ENCODE data around the gene OPN1LW. TPM values are rescaled to one million over a fixed set of nuclear protein-coding genes. Genes with fewer than 3 reads are reported as not detected.
"Not testable (repeated sequence)": the region's sequence is repeated elsewhere in the genome, so short reads cannot be mapped to it uniquely, and the experiment has no call there.

The OPN1LW gene
- total RNA-seq, 2 donors from 2014 or later: not detected

DNA sequence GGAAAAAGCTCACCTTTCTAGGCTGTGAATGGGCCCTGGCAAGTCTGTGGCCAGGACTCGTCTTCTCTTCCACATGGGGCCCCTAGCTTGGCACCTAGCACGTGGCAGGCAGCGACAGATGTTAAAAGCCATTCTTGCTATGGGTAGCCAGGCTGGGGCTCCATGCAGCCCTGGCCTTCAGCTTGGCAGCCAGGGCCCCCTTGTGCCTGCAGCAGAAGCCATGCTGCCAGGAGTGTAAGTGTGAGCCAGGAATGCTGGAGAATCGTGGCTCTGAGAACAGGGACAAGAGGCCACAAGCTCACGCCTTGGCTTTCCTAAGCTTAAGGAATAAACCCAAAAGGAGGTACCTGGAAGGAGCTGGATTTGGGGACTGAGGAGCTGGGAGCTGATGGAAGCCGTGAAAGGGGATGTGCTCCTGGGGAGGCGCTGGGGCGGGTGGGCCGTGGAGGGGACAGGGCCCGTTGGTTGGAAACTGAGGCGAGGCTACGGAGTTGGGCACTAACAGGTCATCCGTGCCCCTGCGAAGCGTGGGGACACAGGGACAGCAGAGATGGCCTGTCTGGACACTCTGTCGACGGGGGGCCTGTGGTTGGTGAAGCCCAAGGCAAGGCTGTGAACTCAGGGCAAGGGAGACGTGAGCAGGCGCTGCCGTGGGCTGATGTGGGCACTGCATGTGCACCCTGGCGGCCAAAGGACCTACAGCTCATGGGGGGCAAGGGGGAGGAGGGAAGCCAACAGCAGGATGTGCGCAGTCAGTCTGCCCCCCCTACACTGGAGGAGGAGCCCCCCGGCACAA is 895 bp upstream of the OPN1LW start:
- no peak for ATAC-seq (replicated peaks)
- no peak overlapping the region for H3K4me3 Mint-ChIP-seq
- no peaks in the 10 kb centered on the region for H3K4me1 Mint-ChIP-seq
- H3K9me3 Mint-ChIP-seq: no peaks in the 10 kb centered on the region
- no peak overlapping the region for H3K27ac Mint-ChIP-seq
- H3K36me3 Mint-ChIP-seq (ENCODE audit: low read depth): no peaks in the 10 kb centered on the region
- no peaks in the 10 kb centered on the region for H3K27me3 Mint-ChIP-seq

DNA sequence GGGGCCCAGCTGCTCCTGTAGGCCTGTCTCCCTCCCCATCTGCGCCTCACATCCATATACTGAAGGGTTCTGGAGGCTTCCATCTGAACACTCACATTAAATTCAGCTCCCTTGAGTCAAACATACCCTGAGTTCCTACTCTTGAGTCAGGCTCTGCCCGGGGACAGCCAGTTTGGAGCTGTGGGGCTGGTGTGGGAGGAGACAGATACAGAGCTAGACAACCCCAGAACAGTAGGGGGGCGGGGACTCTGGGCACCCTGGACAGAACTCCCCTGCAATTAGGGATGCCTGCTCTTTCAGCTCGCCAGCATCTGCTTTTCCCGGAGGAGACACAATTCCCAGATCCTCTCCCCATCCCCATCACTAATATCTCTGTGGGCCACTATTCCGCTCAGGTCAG is 7.0 kb downstream of the OPN1LW start:
- not testable (repeated sequence) for H3K27me3 Mint-ChIP-seq; H3K27ac Mint-ChIP-seq; H3K9me3 Mint-ChIP-seq; H3K36me3 Mint-ChIP-seq (ENCODE audit: low read depth); H3K4me3 Mint-ChIP-seq; ATAC-seq (replicated peaks); H3K4me1 Mint-ChIP-seq

DNA sequence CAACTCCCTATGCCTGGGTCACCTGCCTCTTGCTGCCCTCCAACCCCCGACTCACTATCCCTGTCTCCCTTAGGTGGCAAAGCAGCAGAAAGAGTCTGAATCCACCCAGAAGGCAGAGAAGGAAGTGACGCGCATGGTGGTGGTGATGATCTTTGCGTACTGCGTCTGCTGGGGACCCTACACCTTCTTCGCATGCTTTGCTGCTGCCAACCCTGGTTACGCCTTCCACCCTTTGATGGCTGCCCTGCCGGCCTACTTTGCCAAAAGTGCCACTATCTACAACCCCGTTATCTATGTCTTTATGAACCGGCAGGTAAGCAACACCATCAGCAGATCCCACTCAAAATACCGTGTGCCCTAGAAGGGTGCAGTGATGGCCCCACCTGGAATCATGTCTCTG is 12.2 kb downstream of the OPN1LW start:
- H3K36me3 Mint-ChIP-seq (ENCODE audit: low read depth); H3K27ac Mint-ChIP-seq; H3K9me3 Mint-ChIP-seq; H3K27me3 Mint-ChIP-seq; ATAC-seq (replicated peaks); H3K4me1 Mint-ChIP-seq; H3K4me3 Mint-ChIP-seq: not testable (repeated sequence)

DNA sequence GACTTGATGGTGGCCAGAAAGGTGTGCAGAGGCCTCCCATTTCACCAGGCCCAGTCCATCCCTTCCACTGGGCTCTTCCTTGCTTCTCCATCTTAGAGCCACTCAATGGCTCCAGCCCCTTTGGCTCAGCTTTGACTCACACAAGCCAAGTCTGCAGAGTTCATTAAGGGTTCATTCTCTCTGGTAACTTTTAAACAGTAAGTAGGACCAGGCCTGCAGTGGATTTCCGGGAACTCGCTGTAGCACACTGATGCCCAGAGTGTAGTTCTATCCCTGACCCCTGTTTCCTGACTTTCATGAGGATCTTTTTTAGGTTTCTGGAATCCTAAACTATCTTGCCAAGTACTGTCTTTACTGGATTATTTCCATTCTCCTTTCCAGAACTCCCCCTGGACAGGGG is 13.2 kb downstream of the OPN1LW start:
- not testable (repeated sequence) for ATAC-seq (replicated peaks); H3K27me3 Mint-ChIP-seq; H3K4me1 Mint-ChIP-seq; H3K36me3 Mint-ChIP-seq (ENCODE audit: low read depth); H3K4me3 Mint-ChIP-seq; H3K27ac Mint-ChIP-seq; H3K9me3 Mint-ChIP-seq

DNA sequence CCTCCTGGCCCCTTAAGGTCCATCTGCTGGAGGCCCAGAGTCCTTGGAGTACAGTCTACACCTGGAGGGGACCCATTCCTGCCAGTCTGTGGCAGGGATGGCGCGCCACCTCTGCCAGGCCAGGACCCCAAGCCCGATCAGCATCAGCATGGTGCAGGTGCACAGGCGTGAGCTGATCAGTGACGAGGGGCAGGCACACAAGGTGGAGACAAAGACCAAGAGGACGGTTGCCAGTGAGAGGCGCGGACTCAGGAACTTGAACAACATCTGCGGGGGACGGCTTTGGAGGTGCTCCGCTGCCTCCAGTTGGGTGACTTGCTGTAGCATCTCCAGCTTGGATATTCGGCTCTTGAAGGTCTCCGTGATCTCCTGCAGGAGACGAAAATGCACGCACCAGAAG is 15.3 kb downstream of the OPN1LW start:
- H3K36me3 Mint-ChIP-seq (ENCODE audit: low read depth); ATAC-seq (replicated peaks); H3K9me3 Mint-ChIP-seq; H3K27ac Mint-ChIP-seq; H3K4me3 Mint-ChIP-seq; H3K27me3 Mint-ChIP-seq; H3K4me1 Mint-ChIP-seq: not testable (repeated sequence)

DNA sequence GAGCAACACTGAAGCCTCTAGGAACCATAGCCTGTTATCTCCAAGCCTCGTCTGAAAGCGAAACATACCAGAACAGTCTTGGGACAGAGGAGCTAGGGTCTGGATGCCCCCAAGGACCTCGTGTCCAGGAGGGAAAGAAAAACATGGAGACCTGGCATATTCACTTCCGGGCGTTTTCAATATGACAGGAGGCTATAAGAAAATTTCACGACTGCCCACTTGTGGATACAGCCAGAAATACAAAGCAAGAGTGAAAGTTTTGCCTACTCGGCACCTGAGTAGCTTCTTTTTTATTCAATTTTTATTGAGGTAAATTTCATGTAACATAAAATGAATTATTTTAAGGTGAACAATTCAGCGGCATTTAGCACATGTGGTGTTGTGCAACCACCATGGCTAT is 20.9 kb downstream of the OPN1LW start:
- H3K27ac Mint-ChIP-seq; H3K9me3 Mint-ChIP-seq; H3K36me3 Mint-ChIP-seq (ENCODE audit: low read depth); ATAC-seq (replicated peaks); H3K4me1 Mint-ChIP-seq; H3K27me3 Mint-ChIP-seq; H3K4me3 Mint-ChIP-seq: not testable (repeated sequence)

DNA sequence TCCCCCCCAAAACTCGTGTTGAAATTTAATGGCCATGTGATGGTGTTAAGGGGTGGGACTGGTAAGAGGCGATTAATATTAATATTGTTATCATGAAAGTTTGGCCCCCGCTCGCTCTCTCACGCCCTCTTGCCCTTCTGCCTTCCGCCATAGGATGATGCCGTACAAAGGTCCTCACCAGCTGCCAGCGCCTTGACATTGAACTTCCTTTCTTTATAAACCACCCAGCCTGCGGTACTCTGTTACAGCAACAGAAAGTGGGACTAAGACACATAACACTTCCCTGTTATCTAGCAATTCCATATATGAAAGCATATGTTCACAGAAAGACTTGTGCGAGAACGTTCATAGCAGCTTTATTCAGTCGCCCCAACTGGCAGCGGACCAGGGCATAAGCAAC is 24.3 kb downstream of the OPN1LW start:
- H3K27ac Mint-ChIP-seq; H3K9me3 Mint-ChIP-seq; H3K4me1 Mint-ChIP-seq; H3K27me3 Mint-ChIP-seq; H3K4me3 Mint-ChIP-seq; ATAC-seq (replicated peaks); H3K36me3 Mint-ChIP-seq (ENCODE audit: low read depth): not testable (repeated sequence)

DNA sequence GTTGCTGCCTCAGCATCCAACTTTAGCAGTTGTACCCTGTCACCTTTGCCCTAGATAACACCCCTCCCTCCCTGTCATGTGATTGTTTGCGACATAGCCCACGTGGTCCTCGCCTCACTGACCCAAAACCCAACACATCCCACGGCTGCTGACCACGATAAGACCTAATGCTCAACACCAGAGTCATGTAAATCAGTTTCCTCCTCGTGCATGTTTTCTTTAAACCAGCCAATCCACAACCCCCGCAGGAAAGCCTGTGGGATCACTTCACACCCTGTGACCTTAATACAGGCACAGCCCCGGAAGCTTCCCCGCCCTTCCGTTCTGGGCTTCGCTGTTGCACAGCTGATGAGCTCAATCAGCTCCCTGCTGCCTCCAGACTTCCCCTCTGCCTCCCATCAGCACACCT is 28.5 kb downstream of the OPN1LW start:
- H3K4me1 Mint-ChIP-seq; H3K9me3 Mint-ChIP-seq; H3K27ac Mint-ChIP-seq; H3K4me3 Mint-ChIP-seq; H3K27me3 Mint-ChIP-seq; H3K36me3 Mint-ChIP-seq (ENCODE audit: low read depth): not testable (repeated sequence)
- ATAC-seq (replicated peaks): peak; percentile 98

DNA sequence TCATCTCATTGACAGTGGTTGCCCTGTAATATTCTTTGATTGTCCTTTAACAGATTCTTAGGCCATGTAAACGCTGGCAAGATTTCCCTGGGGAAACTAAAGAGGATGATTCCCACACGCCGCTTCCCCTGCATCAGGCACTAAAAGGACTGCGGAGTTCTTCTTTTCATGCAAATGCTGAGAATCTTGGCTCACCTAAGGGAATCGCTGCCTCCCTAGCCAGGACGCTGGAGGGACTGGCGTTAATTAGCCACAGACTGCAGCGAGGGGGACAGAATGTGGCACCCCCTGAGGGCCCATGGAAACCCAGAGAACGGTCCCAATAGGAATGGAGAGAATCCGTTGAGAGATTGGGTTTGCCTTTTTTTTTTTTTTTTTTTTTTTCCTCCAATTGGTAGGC is 30.3 kb downstream of the OPN1LW start:
- not testable (repeated sequence) for H3K27ac Mint-ChIP-seq; H3K36me3 Mint-ChIP-seq (ENCODE audit: low read depth); H3K4me1 Mint-ChIP-seq; H3K27me3 Mint-ChIP-seq; H3K4me3 Mint-ChIP-seq; H3K9me3 Mint-ChIP-seq; ATAC-seq (replicated peaks)

DNA sequence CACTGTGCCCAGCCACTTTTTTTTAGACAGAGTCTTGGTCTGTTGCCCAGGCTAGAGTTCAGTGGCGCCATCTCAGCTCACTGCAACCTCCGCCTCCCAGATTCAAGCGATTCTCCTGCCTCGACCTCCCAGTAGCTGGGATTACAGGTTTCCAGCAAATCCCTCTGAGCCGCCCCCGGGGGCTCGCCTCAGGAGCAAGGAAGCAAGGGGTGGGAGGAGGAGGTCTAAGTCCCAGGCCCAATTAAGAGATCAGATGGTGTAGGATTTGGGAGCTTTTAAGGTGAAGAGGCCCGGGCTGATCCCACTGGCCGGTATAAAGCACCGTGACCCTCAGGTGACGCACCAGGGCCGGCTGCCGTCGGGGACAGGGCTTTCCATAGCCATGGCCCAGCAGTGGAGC is 38.3 kb downstream of the OPN1LW start, which contains the start of gene OPN1MW:
TSS of gene OPN1MW (plus strand) at position 301 of the 400 bp plus-strand sequence. CDS start at position 383, 82 bp downstream.
- ATAC-seq (replicated peaks); H3K27me3 Mint-ChIP-seq; H3K36me3 Mint-ChIP-seq (ENCODE audit: low read depth); H3K4me3 Mint-ChIP-seq; H3K27ac Mint-ChIP-seq; H3K9me3 Mint-ChIP-seq; H3K4me1 Mint-ChIP-seq: not testable (repeated sequence)

DNA sequence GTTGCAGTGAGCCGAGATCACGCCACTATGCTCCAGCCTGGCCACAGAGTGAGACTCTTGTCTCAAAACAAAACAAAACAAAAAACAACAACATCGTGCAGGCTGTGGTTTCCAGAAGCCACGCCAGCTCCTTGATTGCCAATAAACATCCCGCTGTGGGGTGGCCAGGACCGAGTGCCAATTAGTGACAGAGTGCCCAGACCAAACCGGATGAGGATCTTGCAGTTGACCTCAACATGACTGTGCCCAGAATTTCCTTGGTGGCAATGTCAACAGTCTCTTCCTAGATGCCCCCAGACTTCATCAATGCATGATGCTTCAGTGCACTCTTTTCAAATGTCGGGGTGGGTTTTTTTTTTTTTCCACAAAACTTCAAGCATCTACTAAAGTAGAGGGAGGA is 39.8 kb downstream of the OPN1LW start:
- ATAC-seq (replicated peaks); H3K36me3 Mint-ChIP-seq (ENCODE audit: low read depth); H3K27me3 Mint-ChIP-seq; H3K9me3 Mint-ChIP-seq; H3K27ac Mint-ChIP-seq; H3K4me3 Mint-ChIP-seq; H3K4me1 Mint-ChIP-seq: not testable (repeated sequence)

DNA sequence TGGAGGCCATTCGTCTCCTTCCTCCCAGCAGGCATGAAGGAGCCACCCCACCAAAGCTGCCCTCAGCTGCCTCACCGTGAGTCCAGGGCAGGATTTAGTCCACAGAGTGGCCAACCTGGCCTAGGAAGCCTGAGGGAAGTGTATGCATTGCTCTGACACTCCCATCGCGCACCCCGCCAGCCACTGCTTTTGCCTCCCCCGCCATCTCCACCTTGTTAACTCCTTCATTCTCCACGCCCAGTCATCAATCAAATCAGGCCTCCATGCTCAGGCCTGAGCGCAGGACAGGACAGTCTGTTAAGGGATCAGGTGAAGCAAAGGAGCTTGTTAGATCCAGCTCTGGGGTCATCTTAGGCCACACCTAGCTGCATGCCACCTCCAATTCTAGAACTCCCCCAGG is 48.8 kb downstream of the OPN1LW start:
- not testable (repeated sequence) for H3K36me3 Mint-ChIP-seq (ENCODE audit: low read depth); H3K4me3 Mint-ChIP-seq; H3K9me3 Mint-ChIP-seq; H3K27ac Mint-ChIP-seq; ATAC-seq (replicated peaks); H3K27me3 Mint-ChIP-seq; H3K4me1 Mint-ChIP-seq

DNA sequence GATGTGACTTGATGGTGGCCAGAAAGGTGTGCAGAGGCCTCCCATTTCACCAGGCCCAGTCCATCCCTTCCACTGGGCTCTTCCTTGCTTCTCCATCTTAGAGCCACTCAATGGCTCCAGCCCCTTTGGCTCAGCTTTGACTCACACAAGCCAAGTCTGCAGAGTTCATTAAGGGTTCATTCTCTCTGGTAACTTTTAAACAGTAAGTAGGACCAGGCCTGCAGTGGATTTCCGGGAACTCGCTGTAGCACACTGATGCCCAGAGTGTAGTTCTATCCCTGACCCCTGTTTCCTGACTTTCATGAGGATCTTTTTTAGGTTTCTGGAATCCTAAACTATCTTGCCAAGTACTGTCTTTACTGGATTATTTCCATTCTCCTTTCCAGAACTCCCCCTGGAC is 50.3 kb downstream of the OPN1LW start:
- not testable (repeated sequence) for ATAC-seq (replicated peaks); H3K9me3 Mint-ChIP-seq; H3K27me3 Mint-ChIP-seq; H3K4me3 Mint-ChIP-seq; H3K27ac Mint-ChIP-seq; H3K4me1 Mint-ChIP-seq; H3K36me3 Mint-ChIP-seq (ENCODE audit: low read depth)

DNA sequence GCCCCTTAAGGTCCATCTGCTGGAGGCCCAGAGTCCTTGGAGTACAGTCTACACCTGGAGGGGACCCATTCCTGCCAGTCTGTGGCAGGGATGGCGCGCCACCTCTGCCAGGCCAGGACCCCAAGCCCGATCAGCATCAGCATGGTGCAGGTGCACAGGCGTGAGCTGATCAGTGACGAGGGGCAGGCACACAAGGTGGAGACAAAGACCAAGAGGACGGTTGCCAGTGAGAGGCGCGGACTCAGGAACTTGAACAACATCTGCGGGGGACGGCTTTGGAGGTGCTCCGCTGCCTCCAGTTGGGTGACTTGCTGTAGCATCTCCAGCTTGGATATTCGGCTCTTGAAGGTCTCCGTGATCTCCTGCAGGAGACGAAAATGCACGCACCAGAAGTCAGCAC is 52.4 kb downstream of the OPN1LW start:
- not testable (repeated sequence) for H3K27me3 Mint-ChIP-seq; H3K4me3 Mint-ChIP-seq; H3K36me3 Mint-ChIP-seq (ENCODE audit: low read depth); H3K27ac Mint-ChIP-seq; ATAC-seq (replicated peaks); H3K4me1 Mint-ChIP-seq; H3K9me3 Mint-ChIP-seq

Measured in activated T-helper 17 cell treated with anti-CD3 and anti-CD28 coated beads, Interleukin-2, amount 50 U/mL, for 72 hours (primary cell).